Iris pigment epithelial cell (primary cell): ENCODE data around the gene OGFR.

Source experiments
- DNase-seq: peaks from one replicate; pipeline ENCODE4 v3.0.0-alpha.2; 2011; ENCODE audit warnings: low read depth

OGFR gene

DNA sequence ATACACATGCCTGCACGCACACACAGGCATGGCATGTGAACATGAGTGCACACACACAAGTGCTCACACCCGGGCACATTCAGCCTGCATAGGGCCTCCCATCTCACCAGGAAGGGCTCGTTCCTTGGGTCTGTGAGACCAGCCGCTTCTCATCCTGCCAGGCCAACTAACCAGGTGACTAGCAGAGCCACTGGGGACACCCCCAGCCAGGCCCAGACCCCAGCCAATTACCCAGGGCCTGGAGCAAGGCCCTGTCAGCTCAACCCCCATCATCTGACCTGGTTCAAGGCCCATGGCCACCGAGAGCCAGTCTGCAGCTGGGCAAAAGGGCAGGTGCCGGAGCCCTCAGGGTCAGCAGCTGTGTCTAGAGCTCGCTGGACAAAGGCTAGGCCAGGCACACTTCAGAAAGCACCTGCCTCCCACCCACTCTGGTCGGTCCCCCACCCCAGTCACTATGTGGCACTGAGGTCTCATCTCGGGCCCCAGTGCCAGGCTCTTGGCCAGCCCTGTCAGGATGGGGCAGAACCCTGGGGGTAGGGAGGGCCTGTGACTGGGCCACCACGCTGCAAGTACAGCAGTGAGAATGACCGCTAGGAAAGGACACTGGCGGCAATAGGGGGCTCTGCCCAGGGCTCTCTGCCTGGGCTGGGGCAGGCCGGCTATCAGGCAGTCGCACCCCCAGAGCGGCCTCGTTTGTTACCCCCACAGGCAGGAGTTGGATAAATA lies 35.1 kb upstream of the OGFR start:
- no peak for DNase-seq

DNA sequence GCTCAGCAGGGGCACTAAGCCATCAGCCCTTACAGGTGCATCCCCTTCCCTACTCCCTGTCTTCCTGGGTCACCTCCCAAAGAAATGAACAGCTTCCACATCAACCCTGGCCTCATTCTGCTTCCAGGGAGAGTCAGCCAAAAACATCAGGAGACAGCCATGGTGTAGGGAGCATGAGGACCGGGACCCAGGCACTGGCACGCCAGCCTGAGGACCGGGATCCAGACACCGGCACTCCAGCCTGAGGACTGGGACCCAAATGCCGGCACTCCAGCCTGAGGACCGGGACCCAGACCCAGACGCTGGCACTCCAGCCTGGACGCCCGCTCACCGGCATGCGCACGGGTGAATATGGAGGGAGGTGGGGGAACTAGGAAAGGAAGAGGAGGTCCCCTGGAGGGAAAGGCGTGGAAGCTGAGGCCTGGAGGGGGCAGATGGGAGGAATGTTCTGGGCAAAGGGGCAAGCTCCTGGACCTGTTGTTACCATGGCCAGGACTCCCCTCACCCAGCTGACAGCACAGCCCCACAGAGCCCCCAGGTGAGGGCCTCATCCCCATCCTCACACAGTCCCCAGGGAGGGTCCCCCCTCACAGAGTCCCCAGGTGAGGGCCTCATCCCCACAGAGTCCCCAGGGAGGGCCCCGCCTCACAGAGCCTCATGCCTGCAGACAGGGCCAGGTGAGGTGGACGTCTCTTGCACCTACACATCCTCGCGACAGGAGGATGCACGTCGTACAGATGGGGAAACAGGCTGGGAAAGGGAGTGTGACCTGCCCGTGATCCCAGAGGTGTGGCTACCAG lies 34.3 kb upstream of the OGFR start:
- DNase-seq: no peak

DNA sequence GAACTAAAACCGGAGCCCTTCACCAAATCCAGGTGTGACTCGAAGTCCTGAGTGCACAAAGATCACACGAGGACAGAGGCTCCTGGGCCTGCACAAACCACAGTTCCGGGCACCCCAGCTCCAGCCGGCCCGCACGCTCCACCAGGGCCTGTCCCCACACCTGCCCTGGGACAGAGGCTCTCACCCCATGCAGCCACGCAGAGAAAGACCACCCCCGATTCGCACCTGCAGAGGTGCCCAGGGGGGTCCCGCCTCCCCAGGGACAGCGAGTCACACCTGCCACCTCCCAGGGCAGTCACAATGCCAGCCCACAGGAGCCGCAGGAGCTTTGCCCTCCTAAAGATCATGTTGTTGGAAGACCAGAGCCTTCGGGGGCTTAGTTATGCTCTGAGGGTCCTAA lies 33.7 kb upstream of the OGFR start:
- no peak for DNase-seq

DNA sequence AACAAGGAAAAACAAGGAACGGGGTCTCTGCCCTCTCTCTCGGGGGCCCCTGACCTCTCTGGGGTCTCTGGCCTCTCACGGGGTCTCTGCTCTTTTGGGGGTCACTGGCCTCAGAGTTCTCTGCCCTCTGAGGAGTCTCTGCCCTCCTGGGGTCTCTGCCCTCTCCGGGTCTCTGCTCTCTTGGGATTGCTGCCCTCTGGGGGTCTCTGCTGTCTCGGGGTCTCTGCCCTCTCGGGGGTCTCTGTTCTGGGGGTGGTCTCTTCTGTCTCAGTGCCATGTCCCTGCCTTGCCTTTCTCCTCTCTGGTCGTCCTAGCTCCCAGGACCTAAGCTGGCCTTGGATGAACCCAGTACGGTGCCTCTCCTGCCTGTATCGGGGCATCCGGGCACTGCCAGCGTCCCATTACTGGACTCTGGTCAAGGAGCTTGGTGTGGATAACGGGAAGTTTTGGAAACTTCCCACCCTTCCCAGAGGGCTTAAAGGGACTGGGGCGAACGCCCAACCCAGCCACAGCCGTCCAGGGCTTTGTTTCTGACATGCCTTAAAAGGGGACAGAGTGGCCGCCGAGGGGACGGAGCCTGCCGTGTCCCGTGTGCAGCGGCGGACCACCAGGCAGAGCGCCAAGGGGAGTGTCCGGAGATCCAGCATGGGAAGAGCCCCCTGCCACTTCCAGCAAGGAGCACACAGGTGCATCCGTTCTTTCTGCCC lies 33.1 kb upstream of the OGFR start:
- DNase-seq: no peak

DNA sequence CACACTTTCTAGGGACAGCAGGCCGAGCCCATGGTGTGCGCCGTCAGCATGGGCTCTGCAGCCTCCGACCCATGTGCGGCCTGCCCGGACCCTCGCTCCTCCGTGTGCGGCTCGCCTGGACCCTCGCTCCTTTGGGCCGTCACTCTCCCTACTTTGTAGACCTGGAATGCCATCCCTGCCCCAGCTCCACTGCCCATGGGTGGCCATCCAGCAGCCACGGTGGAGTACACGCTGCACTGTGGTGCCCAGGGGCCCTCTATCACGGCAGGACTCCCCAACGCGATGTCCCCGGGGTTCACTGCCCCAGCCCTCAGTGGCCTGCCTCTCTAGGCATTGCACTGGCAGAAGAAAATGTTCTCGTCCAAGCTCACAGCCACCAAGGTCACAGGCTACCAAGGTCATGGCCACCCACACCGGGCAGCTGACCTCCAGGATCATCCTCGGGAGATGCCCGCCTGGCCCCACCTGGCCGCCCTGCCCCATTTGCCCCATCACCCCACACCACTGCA lies 32.5 kb upstream of the OGFR start:
- no peak for DNase-seq

DNA sequence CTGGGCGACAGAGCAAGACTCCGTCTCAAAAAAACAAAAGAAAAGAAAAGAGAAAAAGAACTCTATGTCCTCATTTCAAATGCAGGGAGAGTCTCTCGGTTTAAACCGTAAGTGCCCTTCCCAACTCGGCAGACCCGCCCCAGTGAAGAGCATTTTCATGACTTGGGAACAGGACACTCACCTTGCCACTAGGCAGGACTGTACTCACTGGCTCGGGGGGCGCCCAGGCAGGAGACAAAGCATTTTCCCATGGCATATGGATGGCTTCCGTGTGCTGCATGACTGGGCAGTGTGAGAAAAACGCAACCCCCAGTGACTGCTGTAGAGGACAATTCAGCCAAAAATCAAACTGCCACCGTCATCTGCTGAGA lies 32.0 kb upstream of the OGFR start:
- no peak for DNase-seq

DNA sequence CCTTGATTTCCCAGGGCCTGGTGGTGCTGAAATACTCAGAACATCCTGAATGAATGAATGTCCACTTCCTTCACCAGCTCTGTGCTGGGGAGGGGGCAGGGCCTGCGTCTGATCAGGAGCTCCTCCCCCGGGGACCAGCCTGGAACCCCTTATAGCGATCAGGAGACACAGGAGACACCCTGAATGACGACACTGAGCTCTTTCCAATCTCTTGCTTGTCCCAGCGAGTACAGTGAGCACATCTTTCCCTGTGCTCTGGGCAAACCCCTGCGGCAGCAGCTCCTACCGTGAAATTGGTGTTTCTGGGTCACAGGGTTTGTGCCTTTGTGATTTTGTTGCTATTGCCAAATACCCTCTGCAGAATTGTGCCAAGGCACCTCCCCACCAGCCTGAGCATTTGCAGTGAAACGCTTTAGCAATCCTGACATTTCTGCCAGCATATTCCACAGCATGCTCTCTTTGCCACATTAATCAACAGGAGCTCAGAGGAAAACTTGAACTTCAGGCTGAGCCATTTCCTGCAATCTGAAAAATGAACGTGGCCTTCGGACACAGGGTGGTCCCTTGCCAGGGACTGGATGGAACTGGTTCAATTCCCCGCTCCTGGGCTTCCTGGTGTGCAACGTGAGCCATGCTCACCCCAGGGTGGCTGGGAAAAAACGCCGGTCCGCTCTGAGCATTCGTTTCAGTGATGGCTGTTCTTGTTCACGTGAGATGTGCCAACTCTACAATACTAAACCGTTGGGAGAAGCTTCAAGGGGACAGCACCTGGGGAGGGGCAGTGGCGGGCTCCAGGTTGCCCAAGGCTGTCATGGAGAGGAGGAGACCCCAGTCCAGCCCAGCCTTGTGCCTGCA lies 31.4 kb upstream of the OGFR start:
- DNase-seq: no peak

DNA sequence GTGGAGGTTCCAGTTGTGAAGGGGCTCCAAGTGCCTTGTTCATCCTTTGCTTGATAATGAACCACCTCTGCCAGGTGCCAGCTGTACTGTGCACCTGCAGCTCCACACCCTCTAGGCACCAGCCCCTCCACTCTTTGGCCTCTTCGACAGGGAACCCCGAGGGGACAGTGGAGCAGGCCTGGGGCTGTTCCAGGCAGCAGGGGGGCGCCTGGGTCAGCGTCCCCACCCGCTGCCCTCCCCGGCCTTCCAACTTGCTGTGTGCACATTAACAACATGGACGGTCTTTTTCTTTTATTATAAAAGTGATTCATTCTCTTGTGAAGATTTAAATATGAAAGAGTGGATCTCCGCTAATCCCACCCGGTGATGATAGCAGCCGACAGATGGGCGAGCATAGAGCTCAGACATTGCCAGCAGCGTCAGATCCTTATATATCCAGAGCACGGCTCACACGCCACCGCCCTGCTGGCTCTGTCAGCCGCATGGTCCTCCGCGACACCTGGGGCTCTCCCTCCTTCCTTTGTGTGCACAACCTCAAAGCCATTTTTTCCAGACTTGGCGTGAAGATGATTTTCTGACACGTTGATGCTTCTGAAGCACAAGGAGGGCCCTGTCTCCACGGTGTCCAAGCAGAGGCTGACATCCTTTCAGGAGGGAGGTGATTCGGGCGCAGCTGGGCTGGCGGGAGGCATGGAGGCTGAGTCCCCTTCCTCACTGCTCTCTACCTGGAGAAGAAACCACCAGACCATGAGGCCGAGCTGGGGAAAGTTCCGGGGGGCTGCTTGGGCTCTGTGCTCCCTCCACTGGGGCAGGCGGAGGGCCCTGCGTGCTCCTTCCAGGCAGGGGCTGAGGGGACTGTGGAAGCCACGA lies 30.6 kb upstream of the OGFR start:
- no peak for DNase-seq

DNA sequence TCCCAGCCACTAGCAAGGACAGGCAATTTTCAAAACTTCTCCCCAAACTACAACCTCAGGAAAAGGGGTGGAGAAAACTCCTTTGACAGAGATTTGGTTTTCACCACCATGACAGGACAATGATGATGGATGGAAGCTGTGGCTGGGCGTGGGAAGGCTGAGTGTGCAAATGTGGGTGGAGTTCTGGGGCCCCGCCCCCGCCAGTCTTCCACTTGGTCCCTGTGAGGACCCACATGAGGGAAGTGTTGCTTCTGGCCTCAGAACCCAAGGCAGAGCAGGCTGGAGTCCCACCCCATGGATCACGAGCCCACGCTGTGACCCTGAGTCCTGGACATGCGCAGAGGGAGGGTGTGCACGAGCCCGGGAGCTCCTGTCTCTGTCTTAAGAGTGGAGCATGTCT lies 29.9 kb upstream of the OGFR start:
- DNase-seq: no peak

DNA sequence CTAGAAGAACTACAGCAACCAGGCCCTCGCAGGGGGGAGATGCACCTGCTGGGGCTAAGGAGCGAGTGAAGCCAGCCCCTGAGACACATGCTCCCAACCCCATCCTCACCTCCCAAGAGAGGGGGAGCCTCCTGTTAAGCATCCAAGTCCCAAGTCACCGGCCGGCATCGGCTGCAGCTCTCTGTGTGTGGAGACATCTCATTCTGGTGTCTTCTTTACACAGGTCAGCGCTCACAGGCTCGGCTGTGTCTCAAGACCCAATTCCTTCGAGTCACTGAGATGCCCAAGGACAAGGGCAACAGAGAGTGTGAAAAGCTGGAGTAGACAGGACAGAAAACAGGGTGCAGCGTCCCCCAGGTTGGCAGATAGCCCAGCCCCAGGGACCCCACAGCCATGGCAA lies 29.4 kb upstream of the OGFR start:
- DNase-seq: no peak

DNA sequence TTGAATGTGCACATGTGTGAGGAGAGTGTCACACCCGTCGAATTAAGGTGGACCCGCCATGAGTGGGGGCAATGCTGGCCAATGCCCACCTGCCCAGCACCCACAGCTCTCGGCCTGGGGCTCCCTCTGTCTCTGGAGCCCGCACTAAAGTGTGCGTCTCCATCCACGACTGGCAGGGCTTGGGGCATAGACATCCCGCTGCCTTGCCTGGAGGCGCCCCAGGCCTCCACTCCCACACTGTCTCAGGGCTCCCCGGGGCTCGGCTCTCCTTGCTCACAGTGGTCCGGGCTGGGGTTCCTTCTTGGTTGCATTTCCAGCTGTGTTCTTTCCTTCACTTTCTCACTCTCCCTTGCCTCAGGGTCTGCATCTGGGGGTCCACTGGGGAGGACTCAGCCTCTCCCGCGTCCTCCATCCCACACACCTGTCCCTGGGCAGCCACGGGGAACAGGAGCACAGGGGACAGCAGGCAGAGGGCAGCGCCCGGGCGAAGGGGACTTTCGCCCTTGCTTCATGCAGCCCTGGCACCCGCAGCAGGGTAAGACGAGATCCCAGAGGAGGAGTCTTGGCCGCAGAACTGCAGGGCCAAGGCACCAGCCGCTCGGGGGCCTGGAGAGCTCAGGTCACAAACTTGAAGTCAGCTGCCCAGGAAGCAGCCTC lies 28.5 kb upstream of the OGFR start:
- DNase-seq: no peak

DNA sequence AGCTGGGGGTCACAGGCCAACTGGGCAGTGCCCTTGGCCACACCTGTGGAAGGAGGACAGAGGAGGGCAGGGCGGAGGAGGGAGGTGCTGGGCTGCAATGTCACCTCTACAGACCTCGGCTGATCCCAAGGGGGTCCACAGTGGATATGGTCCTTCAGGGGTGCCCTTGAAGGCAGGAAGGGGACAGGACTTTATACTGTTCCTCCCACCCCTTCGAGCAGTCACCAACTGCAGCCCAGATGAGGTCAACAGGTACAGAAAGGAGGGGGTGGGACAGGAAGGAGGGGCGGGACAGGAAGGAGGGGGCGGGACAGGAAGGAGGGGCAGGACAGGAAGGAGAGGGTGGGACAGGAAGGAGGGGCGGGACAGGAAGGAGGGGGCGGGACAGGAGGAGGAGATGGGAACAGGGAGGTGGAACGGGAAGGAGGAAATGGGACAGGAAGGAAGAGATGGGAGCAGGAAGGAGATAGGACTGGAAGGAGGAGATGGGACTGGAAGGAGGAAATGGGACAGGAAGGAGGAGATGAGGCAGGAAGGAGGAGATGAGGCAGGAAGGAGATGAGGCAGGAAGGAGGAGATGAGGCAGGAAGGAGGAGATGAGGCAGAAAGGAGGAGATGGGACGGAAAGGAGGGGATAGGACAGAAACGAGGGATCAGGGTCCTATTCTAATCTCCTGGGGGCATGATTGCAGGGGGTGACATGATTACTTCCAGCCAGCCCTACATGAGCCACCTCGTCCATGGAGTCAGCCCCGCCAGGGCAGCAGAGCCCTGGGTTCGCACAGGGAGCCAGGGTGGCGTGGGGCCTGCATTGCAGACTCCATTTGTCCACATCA lies 27.7 kb upstream of the OGFR start:
- DNase-seq: no peak

DNA sequence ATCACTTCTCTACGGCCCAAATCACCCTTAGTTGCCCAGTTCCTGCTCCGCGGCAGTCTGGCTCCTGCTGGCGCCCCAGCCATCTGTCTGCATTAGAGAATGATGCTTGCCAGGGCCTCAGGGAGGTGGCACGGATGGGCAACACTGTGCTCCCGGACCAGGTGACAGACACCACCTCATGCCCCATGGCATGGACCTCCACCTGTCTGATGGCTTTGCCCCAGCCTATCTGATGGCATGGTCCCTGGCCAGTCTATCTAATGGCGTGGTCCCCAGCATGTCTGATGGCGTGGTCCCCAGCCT lies 27.2 kb upstream of the OGFR start:
- no peak for DNase-seq

DNA sequence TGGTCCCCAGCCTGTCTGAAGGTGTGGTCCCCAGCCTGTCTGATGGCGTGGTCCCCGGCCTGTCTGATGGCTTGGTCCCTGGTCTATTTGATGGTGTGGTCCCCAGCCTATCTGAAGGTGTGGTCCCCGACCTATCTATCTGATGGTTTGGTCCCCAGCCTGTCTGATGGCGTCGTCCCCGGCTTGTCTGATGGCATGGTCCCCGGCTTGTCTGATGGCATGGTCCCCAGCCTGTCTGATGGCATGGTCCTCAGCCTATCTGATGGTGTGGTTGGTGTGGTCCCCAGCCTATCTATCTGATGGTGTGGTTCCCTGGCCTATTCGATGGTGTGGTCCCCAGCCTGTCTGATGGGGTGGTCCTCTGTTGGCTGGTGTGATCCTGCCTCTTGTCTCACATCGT lies 26.6 kb upstream of the OGFR start:
- no peak for DNase-seq

DNA sequence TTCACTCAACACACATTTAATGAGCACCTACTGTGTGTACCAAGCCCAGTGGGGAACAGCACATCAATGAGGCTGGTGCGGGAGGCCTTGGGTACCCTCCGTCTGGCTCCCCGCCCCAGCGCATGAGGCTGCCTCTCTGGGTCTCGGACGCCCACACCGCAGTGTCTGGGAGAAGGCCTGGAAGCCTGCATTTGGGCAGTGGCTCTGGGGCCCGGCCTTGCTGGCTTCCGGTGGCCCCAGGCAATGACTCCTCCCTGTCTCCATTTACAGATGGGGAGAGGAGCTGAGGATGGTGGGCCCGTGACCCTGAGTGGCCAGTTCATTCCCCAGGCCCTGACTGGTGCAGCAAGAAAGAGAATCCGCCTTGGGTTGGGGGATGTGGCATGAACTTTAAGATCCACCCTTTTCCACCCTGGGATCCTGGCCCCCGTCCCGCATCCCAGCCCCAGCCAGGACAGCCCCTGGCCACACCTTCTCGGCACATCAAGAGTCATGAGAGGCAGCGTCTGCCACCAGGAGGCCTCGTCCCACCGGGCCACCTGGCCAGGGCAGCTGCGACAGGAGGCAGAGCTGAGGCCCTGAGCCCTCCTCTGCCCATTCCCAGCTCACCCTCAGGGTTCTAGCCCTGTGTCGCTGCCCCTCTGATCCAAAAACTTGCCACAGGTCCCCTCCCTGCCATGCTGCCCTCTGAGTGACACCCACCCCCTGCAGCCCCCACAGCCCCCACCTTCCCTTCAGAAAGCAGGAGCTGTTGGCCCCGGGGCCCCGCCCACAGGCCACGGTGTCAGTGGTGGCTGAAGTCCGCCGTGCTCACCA lies 25.8 kb upstream of the OGFR start:
- DNase-seq: no peak

DNA sequence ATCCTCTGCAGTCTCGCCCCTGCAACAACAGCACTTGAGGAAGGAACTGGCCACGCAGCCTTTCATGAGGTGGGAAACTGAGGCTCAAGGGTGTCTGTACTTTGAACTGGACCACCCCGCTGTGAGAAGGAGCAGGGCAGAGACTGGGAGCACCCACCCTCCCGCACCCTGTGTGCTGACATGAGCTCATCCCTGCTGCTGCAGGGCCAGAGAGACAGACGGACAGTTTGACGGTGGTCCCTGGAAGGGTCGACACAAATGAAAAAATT lies 25.3 kb upstream of the OGFR start:
- no peak for DNase-seq

DNA sequence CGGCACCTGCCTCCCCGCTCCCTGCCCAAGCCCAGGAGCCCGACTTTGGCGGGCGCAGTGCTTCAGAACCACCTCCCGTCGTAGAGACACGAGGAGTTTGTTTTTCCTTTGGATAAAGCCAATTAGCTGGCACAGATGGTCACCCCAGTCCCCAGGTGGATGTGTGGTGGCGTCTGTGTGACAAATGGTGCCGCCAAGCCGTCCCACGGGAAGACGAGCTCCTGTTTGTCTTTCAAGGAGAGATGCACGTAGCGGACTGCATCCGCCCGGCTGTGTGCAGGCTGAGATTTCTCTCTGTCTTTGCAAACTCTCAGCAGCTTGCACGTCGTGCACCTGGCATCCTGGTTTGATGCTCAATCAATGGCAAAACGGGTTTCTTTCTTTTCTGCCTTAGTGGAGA lies 24.4 kb upstream of the OGFR start:
- DNase-seq: no peak

DNA sequence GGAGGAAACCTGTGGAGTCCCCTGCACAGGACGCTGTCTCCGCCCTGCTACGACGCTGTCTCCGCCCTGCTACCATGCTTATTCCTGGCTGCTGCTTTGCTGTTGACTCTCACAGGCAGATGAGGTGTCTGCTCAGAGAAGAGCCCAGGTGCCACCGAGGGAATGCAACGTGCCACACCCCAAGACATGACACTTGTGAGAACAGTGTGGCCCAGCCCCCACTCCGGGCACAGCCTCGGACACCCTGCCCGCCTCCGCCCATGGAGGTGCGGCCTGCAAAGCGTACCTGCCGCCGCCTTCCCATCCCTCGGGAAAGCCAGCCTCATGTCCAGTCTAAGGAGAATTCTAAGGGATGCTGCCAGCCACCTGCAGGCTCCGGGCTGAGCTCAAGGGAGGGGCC lies 23.9 kb upstream of the OGFR start:
- DNase-seq: no peak
